Ammon's horn (tissue), 1 donor: Measurements from ENCODE around the gene NFIX.
"Not testable (repeated sequence)": the region's sequence is repeated elsewhere in the genome, so short reads cannot be mapped to it uniquely, and the experiment has no call there.

Experiments
- DNase-seq: peaks from one replicate; pipeline ENCODE4 v3.0.0-alpha.2; 2016; ENCODE audit warnings: low spot score

Gene NFIX

GRCh38 chr19:12959481-12959880 lies 35.8 kb upstream of the NFIX start:
- DNase-seq, result no peak

DNA sequence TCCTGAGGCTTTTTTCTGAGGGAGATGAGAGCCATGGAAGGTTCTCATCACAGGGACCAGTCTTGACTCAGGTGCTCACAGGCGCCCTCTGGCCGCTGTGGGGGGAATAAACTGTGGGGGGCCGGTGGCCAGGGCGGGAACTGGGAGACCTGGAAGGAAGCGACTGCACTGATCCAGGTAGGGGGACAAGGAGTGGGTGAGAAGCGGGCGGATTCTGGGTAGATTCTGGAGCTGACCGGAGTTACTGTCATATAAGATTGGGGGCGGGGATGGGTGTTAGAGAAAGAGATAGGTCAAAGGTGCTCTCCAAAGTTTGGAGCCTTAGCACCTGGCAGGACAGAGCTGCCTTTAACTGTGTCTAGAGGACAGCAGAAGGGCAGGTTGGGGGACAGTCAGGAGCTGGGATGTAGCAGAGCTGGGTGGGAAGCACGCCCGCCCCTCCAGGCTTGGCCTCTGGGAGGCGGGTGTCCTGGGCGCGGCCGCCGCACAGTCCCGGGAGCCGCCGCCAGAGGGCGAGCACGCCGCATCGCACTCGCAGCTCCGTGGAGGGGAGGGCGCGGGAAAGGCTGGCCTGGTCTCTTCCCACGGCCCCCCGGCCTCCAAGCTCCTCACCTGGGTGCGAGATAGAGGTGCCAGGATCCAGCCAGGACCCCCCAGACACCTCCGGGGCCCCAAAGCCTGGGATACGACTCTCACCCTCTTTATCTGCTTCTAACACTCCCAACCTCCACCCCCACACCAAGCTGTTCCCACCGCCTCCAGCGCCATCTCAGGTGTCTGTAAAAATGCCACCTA lies 30.1 kb upstream of the NFIX start:
- peak; percentile 73 for DNase-seq

DNA sequence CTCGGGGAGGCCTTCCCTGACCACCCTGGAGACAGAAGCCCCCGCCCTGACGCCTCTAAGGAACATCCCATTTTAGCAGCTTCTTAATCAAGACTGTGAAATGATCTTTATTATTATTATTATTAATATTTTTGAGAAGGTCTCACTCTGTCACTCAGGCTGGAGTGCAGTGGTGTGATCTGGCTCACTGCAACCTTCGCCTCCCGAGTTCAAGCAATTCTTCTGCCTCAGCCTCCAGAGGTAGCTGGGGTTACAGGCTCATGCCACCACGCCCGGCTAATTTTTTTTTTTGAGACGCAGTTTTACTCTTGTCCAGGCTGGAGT lies 29.5 kb upstream of the NFIX start:
- DNase-seq, result no peak

DNA sequence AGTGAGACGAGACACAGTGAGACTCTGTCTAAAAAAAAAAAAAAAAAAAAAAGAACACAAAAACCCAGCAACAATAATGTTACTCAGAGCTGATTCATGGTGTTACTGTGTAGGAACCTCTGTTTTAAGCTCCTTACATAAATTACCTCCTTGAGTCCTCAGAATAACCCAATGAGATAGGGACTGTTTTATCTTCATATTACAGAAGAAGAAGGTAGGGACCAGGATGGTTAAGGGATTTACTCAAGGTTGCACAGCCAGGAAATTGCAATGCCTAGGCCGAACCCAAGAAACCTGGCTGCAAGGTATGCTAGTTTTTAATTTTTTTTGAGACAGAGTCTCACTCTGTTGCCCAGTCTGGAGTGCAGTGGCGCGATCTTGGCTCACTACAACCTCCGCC lies 27.4 kb upstream of the NFIX start:
- no peak for DNase-seq

GRCh38 chr19:12969292-12969988 lies 25.8 kb upstream of the NFIX start, which contains the start of gene DAND5:
DAND5 (plus strand) TSS chr19:12969576; CDS start chr19:12969661, 85 bp downstream.
- DNase-seq, result peak; percentile 56

- no peak for DNase-seq
These were observed 25.0 kb upstream of the NFIX start for GRCh38 chr19:12970070-12970820.

DNA sequence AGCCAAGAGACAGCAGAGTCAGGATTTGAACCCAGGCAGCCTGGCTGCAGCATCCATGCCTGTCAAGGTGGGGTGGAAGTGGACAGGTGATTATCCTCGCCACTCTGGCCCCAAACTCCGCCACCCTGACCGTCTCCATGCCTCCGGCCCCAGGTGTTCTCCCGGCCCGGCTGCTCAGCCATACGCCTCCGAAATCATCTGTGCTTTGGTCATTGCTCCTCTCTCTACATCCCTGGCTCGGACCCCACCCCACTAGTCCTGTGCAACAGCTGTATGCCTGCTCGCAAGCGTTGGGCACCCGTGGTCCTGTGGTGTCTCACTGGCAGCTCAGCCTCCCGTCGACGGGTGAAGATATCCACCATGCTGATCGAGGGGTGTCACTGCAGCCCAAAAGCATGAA lies 22.0 kb upstream of the NFIX start:
- no peak for DNase-seq

DNA sequence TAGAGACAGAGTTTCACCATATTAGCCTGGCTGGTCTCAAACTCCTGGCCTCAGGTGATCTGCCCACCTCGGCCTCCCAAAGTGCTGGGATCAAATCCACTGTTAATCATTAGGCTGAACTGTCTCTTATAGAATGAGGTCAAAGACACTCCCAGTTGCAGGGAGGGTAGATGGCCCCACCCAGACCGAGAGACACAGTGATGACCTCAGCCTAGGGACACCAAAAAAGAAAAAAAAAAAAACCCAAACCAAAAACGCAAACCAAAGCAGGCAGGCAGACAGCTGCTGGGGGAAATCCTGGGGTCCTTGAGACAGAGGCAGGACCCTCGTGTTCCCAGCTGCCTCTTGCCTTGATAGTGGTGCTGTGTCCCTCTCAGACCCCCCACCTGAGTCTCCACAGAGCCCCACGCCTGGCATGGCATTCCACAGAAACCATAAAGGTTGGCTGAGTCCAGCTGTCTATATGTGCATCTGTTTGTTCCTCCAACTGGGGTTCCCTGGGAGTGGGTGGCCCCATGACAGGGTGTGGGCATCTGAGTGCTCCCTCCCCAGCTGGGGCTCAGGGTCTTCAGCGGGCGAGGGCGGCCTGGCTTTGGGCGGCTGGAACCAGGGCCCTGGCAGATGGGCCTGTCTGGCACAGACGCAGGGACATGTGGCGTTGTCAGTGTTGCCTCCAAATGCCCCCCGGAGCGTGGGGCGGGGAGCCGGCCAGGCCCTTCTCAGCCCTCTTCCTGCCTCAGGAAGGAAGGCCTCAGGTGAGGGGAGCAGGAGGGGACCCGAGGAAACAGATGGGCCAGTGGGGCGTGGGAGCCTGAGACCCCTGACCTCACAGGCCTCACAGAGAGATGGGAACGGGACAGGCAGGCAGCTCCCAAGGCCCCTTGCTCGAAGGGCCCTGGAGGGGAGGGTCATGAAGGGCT lies 20.7 kb upstream of the NFIX start:
- no peak for DNase-seq

DNA sequence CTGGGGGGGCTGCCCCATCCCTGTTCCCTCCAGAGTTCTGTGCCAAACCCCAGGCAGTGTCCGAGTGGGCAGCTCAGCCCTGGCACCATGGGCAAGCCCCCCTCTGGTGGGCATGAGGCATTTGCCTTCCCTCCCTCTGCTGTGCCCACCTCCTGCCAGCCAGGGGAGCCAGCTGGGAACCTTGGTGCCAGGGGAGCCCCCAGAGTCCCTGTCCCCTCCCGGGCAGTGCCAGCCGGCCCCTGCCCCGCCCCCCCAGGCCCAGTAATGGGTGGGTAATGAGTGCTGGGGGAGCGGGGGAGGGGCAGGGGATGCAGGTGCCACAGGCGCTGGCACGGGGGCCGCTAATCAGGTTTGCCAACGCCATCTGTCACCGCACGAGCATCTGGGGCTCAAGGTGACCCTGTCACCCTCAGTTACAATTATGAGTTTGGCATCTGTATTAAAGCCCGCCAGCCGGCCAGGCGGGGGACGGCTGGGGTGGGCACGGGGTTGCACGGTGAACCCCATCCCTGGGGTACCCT lies 20.0 kb upstream of the NFIX start:
- no peak for DNase-seq

- not testable (repeated sequence) for DNase-seq
These were observed 19.2 kb upstream of the NFIX start for GRCh38 chr19:12976109-12976508.

DNA sequence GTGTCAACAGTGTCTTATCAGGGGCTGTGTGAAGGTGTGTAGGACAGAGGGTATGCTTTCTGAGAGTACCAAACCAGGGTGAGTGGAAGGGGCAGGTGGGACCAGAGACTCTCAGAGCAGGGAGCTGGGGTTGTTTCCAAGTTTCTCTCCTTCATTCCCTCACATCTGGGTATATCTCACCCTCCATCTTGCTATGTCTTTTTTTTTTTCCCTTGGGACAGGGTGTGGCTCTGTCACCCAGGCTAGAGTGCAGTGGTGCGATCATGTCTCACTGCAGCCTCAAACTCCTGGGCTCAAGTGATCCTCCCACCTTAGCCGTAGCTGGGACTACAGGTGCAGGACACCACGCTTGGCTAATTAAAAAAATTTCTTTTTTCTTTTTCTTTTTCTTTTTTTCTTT lies 15.3 kb upstream of the NFIX start:
- DNase-seq, result no peak

DNA sequence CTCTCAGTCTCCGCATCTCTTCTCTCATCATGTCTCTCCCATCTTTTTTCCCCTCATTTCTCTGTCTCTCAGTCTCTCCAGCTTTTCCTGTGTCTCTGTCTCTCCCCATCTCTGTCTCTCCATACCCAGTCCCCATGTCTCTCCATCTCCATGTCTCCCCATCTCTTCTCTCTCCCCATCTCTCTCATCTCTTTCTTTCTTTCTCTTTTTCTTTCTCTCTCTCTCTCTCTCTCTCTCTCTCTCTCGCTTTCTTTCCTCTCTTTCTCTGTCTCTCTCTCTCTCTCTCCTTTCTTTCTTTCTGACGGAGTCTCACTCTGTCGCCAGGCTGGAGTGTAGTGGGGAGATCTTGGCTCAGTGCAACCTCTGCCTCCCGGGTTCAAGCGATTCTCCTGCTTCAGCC lies 12.6 kb upstream of the NFIX start:
- DNase-seq, result no peak

DNA sequence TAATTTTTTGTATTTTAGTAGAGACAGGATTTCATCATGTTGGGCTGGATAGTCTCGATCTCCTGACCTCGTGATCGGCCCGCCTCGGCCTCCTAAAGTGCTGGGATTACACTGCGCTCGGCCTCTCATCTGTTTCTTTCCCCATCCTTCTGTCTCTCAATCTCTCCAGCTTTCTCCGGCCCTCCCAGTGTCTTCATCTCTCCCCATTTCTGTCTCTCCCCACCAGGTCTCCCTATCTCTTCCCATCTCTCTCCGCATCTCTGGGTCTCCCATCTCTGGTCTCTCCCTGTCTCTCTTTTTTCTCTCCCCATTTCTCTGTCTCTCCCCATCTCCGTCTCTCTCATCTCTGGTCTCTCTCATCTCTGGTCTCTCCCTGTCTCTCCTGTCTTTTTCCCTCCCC lies 12.2 kb upstream of the NFIX start:
- DNase-seq, result no peak

DNA sequence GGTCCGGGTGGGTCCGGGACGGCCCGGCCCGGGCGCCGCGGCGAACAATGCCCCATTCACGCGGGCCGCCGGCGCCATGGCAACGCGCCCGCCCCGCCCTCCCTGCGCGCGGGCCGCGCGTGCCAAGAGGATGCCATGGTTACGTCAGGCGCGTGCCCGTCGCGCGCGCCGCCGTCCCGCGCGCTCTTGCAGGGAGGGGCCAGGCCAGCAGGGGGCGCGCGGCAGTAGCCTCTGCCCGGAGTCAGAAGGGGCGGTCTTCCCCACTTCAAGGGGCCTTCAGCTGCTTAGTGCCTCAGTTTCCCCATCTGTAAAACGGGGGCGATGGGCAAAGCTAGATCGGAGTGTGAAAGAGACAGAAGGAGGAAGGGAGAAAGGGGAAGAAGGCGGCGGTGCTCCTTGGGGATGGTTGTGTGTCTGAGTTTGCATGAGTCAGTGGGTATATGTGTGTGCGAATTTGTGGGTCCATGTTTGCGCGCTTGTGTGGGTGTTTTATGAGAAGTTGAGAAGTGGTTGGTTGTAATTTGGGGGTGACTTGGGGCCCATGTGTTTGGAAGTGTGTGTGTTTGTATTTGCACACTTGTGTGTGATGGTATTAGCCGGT lies 11.6 kb upstream of the NFIX start:
- peak; percentile 88 for DNase-seq

- no peak for DNase-seq
These were observed 11.1 kb upstream of the NFIX start for GRCh38 chr19:12984143-12984627.

GRCh38 chr19:12984683-12985048 lies 10.6 kb upstream of the NFIX start:
- peak; percentile 69 for DNase-seq

- peak; percentile 95 for DNase-seq
These were observed 10.1 kb upstream of the NFIX start for GRCh38 chr19:12985049-12985776.

- no peak for DNase-seq
These were observed 8.5 kb upstream of the NFIX start for GRCh38 chr19:12986726-12987125.

- DNase-seq, result no peak
These were observed 8.1 kb upstream of the NFIX start for GRCh38 chr19:12987190-12987589.

GRCh38 chr19:12987781-12988180 lies 7.5 kb upstream of the NFIX start:
- DNase-seq, result no peak
